Right hindlimb (tissue), 1 donor: ENCODE measurements around the gene RETREG3.
"Not testable (repeated sequence)": the region's sequence is repeated elsewhere in the genome, so short reads cannot be mapped to it uniquely, and the experiment has no call there.

ENCODE experiments used
- DNase-seq: peaks from one replicate; pipeline ENCODE4 v3.0.0-alpha.2; 2018

The RETREG3 gene

GRCh38 chr17:42548993-42549755, 60.0 kb downstream of the RETREG3 start:
- DNase-seq: no peak

DNA sequence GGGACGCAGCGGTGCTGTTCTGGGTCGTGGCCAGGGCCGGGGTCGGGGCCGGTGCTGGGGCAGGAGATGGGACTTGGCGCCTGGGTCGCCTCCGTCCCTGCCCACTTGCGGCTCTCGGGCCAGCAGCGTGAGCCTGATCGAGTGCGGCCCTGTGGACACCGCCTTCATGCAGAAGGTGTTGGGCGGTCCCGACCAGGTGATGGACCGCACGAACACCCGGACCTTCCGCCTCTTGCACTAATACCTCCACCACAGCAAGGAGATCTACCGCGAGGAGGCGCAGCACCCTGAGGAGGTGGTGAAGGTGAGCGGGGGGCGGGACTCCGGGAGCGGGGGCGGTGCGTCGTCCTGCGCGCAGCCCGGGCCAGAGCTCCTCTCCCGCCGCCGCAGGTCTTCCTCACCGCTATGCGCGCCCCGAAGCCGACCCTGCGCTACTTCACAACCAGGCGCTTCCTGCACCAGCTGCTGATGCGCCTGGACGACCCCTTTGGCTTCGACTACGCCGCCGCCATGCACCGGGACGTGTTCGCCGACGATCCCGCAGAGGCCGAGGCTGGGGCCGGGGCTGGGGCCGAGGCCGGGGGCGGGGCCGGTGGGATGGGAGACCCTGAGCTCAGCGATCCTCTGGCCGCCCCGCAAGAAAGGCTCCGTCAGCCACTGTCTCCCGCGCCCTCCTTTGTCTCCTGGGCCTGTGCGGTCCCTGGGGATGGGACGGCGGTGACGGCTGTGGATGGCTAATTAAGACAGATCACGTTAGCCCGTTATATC, 60.9 kb downstream of the RETREG3 start:
- peak; percentile 75 for DNase-seq

DNA sequence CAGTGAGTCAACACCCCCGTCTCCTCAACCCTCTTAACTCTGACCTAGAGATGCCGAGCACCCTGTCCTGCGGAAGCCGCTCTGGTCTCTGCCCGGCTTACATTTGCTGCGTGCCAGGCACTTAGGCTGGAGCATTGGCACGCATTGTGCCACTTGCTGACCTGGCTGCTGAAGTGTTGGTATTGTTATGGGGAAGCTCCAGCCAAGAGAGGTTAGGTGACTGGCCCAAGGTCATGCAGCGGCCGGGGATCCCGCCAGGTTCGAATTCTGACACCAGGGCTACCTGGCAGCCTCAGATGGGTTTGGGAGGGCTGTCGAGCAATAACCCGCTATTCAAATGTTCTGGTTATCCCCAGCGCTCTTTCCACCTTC, 61.5 kb downstream of the RETREG3 start:
- DNase-seq: no peak

DNA sequence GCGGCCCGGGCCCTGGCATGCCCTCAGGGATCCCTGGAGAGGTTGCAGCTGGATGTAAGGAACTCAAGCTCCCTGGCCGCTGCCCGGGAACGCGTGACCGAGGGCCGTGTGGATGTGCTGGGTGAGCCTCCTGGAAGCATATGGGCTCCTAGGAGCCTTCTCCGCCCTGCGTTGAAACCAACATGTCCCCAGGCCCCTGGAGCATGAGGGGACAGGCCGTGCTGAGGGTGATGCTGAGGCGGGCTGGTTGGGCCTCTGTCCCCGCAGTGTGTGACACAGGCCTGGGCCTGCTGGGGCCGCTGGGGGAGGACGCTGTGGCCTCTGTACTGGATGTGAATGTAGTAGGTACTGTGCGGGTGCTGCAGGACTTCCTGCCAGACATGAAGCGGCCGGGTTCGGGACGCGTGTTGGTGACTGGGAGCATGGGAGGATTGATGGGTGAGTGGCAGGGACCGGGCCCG, 62.1 kb downstream of the RETREG3 start:
- DNase-seq: no peak

DNA sequence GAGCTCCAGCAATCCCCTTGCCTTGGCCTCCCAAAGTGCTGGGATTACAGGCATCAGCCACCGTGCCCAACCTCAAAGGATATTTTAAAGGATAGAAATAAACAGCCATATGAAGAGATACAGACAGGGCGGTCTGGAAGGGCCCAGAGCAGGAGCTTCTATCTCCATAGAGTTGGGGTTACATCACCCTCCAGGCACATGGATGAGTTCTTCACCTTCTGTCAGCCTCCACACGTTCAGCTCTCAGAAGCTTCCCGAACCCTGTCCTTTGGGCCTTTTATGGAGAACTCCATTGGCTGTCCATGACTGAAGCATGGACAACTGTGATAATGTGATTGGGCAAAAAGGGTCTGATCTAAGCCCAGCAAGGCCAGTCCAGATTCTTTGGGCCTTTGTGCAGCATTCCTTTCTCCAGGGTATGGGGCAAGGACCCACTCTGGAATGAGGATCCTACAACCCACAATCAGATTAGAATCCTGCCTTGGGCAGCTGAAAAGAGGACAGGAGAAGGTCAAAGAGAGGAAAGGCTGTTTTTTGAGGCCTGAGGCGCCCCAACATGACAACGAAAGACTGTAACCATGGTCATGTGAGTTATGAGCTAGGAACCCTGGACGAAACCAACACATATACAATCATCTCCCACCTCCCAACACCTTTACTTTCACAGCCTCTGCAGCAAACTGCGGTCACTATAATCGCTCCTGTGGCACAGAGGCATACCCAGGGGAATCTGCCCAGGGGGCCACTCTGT, 63.2 kb downstream of the RETREG3 start:
- DNase-seq: not testable (repeated sequence)

DNA sequence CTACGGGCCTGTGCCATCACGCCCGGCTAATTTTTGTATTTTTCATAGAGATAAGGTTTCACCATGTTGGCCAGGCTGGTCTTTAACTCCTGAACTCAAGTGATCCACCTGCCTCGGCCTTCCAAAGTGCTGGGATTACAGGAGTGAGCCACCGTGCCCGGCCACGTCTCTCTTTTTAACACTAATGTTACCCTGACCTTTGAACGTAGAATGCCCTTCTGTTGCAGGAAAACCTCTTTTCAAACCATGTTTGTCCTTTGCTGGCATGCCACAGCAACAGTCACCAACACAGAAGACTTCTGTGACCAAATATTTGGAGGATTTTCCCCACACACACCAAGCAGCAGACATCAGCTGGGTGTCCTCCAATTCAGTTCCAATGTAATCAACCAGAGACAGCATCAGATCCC, 64.3 kb downstream of the RETREG3 start:
- DNase-seq: no peak

DNA sequence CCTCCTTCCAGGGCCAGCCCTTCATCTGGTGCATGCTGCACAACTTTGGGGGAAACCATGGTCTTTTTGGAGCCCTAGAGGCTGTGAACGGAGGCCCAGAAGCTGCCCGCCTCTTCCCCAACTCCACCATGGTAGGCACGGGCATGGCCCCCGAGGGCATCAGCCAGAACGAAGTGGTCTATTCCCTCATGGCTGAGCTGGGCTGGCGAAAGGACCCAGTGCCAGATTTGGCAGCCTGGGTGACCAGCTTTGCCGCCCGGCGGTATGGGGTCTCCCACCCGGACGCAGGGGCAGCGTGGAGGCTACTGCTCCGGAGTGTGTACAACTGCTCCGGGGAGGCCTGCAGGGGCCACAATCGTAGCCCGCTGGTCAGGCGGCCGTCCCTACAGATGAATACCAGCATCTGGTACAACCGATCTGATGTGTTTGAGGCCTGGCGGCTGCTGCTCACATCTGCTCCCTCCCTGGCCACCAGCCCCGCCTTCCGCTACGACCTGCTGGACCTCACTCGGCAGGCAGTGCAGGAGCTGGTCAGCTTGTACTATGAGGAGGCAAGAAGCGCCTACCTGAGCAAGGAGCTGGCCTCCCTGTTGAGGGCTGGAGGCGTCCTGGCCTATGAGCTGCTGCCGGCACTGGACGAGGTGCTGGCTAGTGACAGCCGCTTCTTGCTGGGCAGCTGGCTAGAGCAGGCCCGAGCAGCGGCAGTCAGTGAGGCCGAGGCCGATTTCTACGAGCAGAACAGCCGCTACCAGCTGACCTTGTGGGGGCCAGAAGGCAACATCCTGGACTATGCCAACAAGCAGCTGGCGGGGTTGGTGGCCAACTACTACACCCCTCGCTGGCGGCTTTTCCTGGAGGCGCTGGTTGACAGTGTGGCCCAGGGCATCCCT, 65.7 kb downstream of the RETREG3 start:
- peak; percentile 61 for DNase-seq

DNA sequence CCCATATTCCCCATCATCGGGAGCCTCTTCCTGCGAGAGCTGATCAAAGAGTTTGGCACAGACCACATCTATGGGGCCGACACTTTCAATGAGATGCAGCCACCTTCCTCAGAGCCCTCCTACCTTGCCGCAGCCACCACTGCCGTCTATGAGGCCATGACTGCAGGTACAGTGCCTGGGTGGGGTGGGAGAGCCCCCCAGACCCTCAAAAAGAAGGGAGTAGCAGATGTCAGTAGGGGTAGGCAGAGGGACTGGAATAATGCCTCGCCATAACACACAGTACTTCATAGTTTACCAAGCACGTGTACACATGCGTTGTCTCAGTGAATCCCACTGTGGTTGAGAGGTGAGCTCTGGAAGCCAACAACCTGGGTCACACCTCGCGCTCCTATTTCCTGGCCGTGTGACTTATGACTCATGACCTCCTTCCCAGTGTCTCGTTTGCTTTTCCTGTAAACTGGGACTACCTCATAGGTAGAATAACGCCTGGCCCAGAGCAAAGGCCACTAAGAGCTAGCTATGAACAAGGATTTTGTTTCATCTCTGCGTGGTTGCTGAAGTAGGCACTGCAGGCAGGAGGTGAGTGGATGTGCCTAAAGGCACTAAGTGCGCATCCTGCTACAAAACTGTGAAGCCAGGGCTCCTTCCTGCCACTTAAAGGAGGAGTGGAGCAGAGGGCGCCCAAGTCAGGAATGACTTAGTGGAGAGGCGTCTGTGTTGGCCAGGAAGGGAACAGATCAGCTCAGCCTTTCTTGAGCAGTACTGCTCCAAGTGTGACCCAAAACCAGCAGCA, 67.9 kb downstream of the RETREG3 start:
- DNase-seq: no peak

DNA sequence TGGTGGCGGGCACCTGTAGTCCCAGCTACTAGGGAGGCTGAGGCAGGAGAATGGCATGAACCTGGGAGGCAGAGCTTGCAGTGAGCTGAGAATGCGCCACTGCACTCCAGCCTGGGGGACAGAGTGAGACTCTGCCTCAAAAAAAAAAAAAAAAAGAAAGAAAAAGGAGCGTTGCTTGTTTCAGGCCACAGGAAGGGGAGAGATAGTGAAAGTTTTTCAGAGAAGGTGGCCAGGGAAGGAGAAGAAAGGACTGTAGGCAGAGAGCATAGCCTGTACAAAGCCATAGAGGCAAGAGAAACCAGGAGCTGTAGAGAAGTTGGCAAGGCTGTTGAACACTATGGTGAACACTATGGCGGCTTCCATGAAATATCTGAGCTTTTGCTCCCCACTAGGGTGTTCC, 68.6 kb downstream of the RETREG3 start:
- not testable (repeated sequence) for DNase-seq

DNA sequence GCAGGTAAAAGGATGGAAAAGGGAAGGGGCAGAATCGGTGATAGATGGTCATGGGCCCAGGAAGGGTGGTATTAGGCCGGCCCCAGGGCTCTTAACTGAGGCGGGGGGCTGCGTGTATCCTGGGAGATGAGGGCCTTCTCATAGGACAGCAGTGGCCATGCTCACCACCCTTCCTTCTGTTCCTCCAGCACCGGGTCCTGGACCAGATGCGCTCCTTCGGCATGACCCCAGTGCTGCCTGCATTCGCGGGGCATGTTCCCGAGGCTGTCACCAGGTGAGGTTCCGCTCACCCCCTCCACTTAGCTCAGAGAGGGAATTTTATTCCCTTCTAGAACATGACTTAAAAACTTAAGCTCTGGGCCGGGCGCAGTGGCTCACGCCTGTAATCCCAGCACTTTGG, 70.7 kb downstream of the RETREG3 start:
- DNase-seq: no peak

DNA sequence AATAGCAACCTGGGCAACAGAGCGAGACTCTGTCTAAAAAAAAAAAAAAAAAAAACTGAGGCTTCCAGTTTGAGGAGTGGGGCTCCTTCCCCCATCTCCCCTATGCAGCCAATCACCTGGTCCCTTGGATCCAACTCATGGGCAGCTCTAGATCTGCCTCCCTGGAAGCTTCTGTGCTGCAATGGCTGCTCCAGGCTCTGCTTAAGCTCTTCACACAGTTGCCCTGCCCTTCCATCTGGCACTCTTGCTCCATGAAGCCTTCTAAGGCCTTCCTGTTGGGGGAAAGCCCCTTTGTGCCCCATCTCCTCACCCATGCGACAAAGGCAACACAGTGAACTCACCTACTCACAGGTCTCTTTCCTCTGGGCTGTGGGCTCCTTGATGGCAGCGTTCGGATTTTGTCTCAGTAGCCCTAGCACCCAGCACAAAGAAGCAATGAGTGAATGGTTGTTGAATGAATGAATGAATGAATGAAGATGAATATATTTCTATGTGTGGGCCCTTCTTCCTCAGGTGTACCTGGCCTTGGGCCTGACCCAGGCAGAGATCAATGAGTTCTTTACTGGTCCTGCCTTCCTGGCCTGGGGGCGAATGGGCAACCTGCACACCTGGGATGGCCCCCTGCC, 71.2 kb downstream of the RETREG3 start:
- DNase-seq: no peak

- no peak for DNase-seq
Measured at GRCh38 chr17:42537156-42537805, 71.9 kb downstream of the RETREG3 start.

GRCh38 chr17:42536372-42537155, 72.6 kb downstream of the RETREG3 start:
- DNase-seq: peak; percentile 92

DNA sequence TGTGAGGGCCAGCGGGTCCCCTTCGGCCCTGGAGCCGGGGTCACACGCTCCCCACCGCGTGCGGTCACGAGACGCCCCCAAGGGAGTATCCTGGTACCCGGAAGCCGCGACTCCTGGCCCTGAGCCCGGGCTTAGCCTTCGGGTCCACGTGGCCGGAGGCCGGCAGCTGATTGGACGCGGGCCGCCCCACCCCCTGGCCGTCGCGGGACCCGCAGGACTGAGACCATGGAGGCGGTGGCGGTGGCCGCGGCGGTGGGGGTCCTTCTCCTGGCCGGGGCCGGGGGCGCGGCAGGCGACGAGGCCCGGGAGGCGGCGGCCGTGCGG, 73.2 kb downstream of the RETREG3 start, which contains the start of gene NAGLU:
NAGLU (plus strand) TSS at position 194 of the 324 bp plus-strand sequence; CDS start at position 226, 32 bp downstream.
- DNase-seq: peak; percentile 97

- DNase-seq: no peak
Measured at GRCh38 chr17:42535155-42536047, 73.8 kb downstream of the RETREG3 start.

GRCh38 chr17:42531455-42532354, 77.5 kb downstream of the RETREG3 start:
- peak; percentile 66 for DNase-seq

GRCh38 chr17:42530952-42531454, 78.2 kb downstream of the RETREG3 start:
- no peak for DNase-seq
